WTC11 (cell line): ENCODE results near the gene ADORA1. TPM values are rescaled to one million over a fixed set of nuclear protein-coding genes. Genes with fewer than 3 reads are reported as not detected.

Experiments
- ATAC-seq: fragments of 200-7000 bp; cut with Tn5 transposase; 2 replicates; pipeline ENCODE4 v1.10.0; 2021; ENCODE audit warnings: mild to moderate bottlenecking, moderate library complexity
- CTCF ChIA-PET: fragments of 300-600 bp; sonication (Branson Sonifier 250); formaldehyde crosslinking; loops from one replicate; lab custom pipeline; 2021; ENCODE audit warnings: antibody characterized with exemption; lab: Charles Lee
- POLR2A ChIA-PET: fragments of 350-600 bp; sonication (Branson Sonifier 250); formaldehyde crosslinking; loops from one replicate; lab custom pipeline; 2021; ENCODE audit warnings: antibody characterized with exemption; lab: Charles Lee
- DNase-seq: peaks from one replicate; pipeline ENCODE4 v3.0.0; 2021; ENCODE audit warnings: low spot score
- H3K27ac Mint-ChIP-seq: 2 replicates; pipeline ENCODE4 v1.8.0; 2021; ENCODE audit warnings: mixed read lengths
- H3K27me3 Mint-ChIP-seq: 2 replicates; pipeline ENCODE4 v1.8.0; 2021; ENCODE audit warnings: low read depth, mild to moderate bottlenecking, moderate library complexity, mixed read lengths
- H3K36me3 Mint-ChIP-seq: 2 replicates; pipeline ENCODE4 v1.8.0; 2021; ENCODE audit warnings: mixed read lengths
- H3K4me1 Mint-ChIP-seq: 2 replicates; pipeline ENCODE4 v1.8.0; 2022; ENCODE audit warnings: mixed read lengths
- H3K4me3 Mint-ChIP-seq: 2 replicates; pipeline ENCODE4 v1.8.0; 2021; ENCODE audit warnings: mild to moderate bottlenecking, moderate library complexity, mixed read lengths
- H3K9me3 Mint-ChIP-seq: 2 replicates; pipeline ENCODE4 v1.8.0; 2021; ENCODE audit warnings: mixed read lengths
- ATF6 ChIP-seq: sonication (generic); formaldehyde crosslinking; IDR thresholded peaks from 2 replicates; pipeline ENCODE4 v1.8.1; 2023; ENCODE audit warnings: mild to moderate bottlenecking, missing genetic modification reagents
- JUN ChIP-seq: sonication (generic); formaldehyde crosslinking; IDR thresholded peaks from 2 replicates; pipeline ENCODE4 v1.8.0; 2023; ENCODE audit warnings: mild to moderate bottlenecking, missing genetic modification reagents
- MXD4 ChIP-seq: fragments of 250-450 bp; sonication (Bioruptor Pico); IDR thresholded peaks from 2 replicates; pipeline ENCODE4 v1.8.0; 2021; ENCODE audit warnings: mild to moderate bottlenecking, moderate library complexity, borderline replicate concordance
- NFYB ChIP-seq: sonication (generic); formaldehyde crosslinking; conservative IDR thresholded peaks from 2 replicates; pipeline ENCODE4 v1.8.0; 2022; ENCODE audit warnings: low read depth, missing genetic modification reagents
- NR2C2 ChIP-seq: sonication (generic); formaldehyde crosslinking; IDR thresholded peaks from 2 replicates; pipeline ENCODE4 v1.8.0; 2022; ENCODE audit warnings: mild to moderate bottlenecking, missing genetic modification reagents
- PRDM15 ChIP-seq: sonication (generic); formaldehyde crosslinking; IDR thresholded peaks from 2 replicates; pipeline ENCODE4 v1.8.0; 2022; ENCODE audit warnings: missing genetic modification reagents
- SMAD4 ChIP-seq: sonication (generic); formaldehyde crosslinking; IDR thresholded peaks from 2 replicates; pipeline ENCODE4 v1.8.0; 2022; ENCODE audit warnings: mild to moderate bottlenecking, missing genetic modification reagents
- total RNA-seq: library from RNA; stranded (reverse); gene quantifications from 3 replicates; pipeline ENCODE4 v1.2.3, GENCODE V29; 2021
- TF ChIP-seq, protein P1 (sequence below): fragments of 250-450 bp; sonication (Bioruptor Pico); IDR thresholded peaks from 2 replicates; pipeline ENCODE4 v1.9.0; 2021; ENCODE audit warnings: mild to moderate bottlenecking, borderline replicate concordance
- TF ChIP-seq, protein P2 (sequence below): sonication (generic); formaldehyde crosslinking; IDR thresholded peaks from 2 replicates; pipeline ENCODE4 v1.8.1; 2022; ENCODE audit warnings: mild to moderate bottlenecking, missing genetic modification reagents, moderate library complexity, borderline replicate concordance

The ADORA1 gene
- total RNA-seq, 1 experiment from 2014 or later = 1.8 TPM

DNA sequence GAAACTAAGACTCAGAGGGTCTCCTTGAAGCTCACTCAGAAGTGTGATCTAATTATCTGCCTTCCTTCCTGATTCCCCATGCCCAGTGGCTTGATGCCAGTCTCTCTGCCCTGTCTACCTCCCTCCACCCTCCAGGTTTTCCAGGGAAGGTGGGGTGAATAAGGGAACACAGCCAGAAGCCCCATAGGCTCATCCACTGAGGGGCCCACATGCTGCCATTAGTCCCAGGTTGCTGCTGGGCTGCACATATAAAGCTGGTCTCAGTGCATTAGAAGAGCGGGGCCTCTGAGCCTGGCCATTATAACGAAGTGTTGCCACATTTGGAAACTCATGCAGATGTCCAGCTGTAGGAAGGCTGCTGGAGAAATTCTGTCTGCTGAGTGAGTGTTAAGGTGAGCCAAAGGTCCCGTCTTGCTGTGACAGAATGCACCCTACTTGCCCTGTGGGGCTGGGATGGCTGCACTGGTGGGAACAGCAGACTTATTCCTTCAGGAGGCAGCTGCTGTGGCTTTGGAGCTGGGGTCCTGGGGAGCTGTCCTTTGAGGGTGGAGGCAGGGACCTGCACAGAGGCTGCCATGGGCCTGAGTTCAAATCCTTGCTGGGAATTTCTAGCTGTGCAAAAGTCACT lies 2.9 kb downstream of the ADORA1 start:
- CTCF ChIA-PET = interaction anchor here (1.0 to 11.1 kb wide), 7 partner anchors 12 to 213 kb away, joined by 3 to 190 read pairs (median 128); no protein-coding TSS in a partner anchor
- POLR2A ChIA-PET = no interaction called here
- no peak overlapping the region for H3K4me3 Mint-ChIP-seq

More for the DNA sequence above, 2.9 kb downstream of the ADORA1 start:
- DNase-seq (no peak), ATAC-seq (no peak)
- no peak for TF ChIP-seq MXD4
- no peak for TF ChIP-seq ATF6 (CRISPR knock-in tag)
- TF ChIP-seq JUN = no peak
- no peak for TF ChIP-seq NFYB (CRISPR knock-in tag)
- TF ChIP-seq, protein P1, sequence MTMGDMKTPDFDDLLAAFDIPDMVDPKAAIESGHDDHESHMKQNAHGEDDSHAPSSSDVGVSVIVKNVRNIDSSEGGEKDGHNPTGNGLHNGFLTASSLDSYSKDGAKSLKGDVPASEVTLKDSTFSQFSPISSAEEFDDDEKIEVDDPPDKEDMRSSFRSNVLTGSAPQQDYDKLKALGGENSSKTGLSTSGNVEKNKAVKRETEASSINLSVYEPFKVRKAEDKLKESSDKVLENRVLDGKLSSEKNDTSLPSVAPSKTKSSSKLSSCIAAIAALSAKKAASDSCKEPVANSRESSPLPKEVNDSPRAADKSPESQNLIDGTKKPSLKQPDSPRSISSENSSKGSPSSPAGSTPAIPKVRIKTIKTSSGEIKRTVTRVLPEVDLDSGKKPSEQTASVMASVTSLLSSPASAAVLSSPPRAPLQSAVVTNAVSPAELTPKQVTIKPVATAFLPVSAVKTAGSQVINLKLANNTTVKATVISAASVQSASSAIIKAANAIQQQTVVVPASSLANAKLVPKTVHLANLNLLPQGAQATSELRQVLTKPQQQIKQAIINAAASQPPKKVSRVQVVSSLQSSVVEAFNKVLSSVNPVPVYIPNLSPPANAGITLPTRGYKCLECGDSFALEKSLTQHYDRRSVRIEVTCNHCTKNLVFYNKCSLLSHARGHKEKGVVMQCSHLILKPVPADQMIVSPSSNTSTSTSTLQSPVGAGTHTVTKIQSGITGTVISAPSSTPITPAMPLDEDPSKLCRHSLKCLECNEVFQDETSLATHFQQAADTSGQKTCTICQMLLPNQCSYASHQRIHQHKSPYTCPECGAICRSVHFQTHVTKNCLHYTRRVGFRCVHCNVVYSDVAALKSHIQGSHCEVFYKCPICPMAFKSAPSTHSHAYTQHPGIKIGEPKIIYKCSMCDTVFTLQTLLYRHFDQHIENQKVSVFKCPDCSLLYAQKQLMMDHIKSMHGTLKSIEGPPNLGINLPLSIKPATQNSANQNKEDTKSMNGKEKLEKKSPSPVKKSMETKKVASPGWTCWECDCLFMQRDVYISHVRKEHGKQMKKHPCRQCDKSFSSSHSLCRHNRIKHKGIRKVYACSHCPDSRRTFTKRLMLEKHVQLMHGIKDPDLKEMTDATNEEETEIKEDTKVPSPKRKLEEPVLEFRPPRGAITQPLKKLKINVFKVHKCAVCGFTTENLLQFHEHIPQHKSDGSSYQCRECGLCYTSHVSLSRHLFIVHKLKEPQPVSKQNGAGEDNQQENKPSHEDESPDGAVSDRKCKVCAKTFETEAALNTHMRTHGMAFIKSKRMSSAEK (CRISPR knock-in tag) = no peak
- TF ChIP-seq PRDM15 (CRISPR knock-in tag) = no peak
- TF ChIP-seq NR2C2 (CRISPR knock-in tag) = no peak
- TF ChIP-seq, protein P2, sequence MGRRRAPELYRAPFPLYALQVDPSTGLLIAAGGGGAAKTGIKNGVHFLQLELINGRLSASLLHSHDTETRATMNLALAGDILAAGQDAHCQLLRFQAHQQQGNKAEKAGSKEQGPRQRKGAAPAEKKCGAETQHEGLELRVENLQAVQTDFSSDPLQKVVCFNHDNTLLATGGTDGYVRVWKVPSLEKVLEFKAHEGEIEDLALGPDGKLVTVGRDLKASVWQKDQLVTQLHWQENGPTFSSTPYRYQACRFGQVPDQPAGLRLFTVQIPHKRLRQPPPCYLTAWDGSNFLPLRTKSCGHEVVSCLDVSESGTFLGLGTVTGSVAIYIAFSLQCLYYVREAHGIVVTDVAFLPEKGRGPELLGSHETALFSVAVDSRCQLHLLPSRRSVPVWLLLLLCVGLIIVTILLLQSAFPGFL (CRISPR knock-in tag) = no peak
- TF ChIP-seq SMAD4 (CRISPR knock-in tag) = no peak
- no peak overlapping the region for H3K27ac Mint-ChIP-seq
- no peaks in the 10 kb centered on the region for H3K36me3 Mint-ChIP-seq
- H3K4me1 Mint-ChIP-seq = peaks cover 38% of the 10 kb centered on the region
- peaks cover 37% of the 10 kb centered on the region for H3K27me3 Mint-ChIP-seq
- H3K9me3 Mint-ChIP-seq = no peaks in the 10 kb centered on the region
